Renal cortical epithelial cell (primary cell): ENCODE results near the gene BRK1. TPM values are rescaled to one million over a fixed set of nuclear protein-coding genes. Genes with fewer than 3 reads are reported as not detected.
"Not testable (repeated sequence)": the region's sequence is repeated elsewhere in the genome, so short reads cannot be mapped to it uniquely, and the experiment has no call there.

Experiments
- DNase-seq: peaks from one replicate; pipeline ENCODE4 v3.0.0-alpha.2; 2011; ENCODE audit warnings: low read depth
- total RNA-seq: library from RNA; depleted of rRNA; stranded (reverse); fragments of >200 nt; gene quantifications from 2 replicates; pipeline ENCODE4 v1.2.3, GENCODE V29; 2014

BRK1 gene
- total RNA-seq, 1 donor from 2014 or later = 120 TPM

DNA sequence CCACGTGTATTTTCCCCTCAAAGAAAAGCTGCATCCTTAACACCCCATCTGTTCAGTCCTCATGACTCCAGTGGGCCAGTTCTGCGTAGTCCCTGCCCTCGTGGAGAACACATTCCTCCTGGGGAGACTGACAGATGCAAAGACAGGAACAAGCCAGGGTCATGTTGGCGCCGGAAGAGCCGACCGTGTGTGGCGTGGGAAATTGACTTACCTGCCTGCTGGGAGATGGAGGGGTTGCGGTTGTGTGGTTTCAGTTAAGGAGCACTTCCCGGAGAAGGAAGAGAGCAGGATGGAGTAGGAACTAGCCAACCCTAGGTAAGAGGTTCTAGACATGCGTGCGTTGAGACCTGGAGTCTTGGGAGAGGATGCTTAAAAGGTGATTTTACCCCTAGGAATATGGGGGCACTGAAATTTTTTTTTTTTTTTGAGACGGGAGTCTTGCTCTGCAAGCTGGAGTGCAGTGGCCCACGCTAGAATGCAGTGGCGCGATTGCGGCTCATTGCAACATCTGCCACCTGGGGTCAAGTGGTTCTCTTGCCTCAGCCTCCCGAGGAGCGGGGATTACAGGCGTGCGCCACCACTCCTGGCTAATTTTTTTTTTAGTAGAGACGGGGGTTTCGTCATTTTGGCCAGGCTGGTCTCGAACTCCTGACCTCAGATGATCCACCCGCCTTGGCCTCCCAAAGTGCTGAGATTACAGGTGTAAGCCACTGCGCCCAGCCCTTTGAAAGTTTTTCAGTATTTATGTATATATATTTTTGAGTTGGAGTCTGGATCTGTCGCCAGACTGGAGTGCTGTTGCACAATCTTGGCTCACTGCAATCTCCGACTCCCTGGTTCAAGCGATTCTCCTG lies 27.5 kb downstream of the BRK1 start:
- DNase-seq = no peak

DNA sequence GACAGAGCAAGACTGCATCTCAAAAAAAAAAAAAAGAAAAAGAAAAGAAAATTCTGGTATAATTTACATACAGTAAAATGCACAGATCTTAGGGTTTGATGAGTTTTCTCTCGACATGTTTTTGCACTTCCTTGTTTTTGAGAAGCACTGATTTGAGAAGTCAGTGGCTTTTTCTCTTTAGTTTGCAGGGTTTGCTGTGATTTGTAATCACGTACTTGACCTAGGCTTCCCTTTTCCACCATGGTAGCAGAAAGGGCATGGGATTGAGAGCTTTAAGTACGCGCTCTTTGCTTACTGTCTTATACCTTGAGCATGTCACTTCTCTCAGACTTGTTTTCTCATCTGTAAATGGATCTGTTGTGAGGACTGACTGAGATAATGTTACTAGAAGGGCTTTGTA lies 30.2 kb downstream of the BRK1 start:
- no peak for DNase-seq

DNA sequence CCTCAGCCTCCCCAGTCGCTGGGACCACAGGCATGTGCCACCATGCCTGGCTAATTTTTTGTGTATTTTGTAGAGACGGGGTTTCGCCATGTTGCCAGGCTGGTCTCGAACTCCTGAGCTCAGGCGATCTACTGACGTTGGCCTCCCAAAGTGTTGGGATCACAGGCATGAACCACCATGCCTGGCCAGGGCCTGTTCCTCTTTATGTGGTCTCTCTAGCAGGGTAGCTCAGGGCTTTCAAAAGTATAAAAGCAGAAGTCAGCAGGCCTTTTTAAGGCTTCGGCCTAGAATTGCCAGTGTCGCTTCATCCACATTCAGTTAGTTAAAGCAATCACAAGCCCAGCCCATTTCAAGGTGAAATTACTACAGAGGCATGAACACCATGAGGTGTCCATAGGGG lies 33.8 kb downstream of the BRK1 start:
- DNase-seq = no peak

DNA sequence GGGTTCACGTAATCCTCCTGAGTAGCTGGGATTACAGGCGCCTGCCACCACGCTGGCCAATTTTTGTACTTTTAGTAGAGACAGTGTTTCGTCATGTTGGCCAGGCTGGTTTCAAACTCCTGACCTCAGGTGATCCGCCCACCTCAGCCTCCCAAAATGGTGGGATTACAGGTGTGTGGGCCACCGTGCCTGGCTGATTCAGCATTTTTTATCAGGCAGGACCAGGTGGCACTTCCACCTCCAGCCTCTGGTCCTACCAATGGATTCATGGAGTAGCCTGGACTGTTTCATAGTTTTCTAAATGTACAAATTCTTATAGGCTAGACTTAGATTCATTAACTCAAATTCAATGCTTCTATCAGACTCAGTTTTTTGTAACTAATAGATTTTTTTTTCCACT lies 35.5 kb downstream of the BRK1 start:
- no peak for DNase-seq

- DNase-seq = no peak
These were observed 39.1 kb downstream of the BRK1 start for GRCh38 chr3:10154335-10155122.

GRCh38 chr3:10155123-10155472 lies 39.6 kb downstream of the BRK1 start:
- DNase-seq = no peak

- no peak for DNase-seq
These were observed 40.2 kb downstream of the BRK1 start for GRCh38 chr3:10155658-10156057.

DNA sequence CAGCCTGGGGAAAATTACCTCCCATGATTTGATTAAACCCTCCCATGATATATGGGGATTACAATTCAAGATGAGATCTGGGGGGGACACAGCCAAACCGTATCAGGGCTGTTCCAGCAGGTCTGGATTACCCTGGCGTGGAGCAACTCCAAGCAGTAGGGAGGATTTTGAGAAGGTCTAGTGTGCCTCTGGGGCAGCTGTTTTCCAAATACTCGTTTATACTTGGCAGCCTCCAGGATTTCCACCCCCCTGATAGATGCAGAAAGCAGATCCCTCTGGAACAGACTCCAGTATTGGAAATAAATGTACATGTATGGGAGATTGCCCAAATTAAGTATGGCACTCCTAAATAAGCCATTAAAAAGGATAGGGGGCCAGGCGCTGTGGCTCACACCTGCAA lies 41.6 kb downstream of the BRK1 start:
- no peak for DNase-seq

GRCh38 chr3:10158555-10158954 lies 43.1 kb downstream of the BRK1 start:
- not testable (repeated sequence) for DNase-seq

- peak; percentile 52 for DNase-seq
These were observed 44.9 kb downstream of the BRK1 start for GRCh38 chr3:10160346-10160745.

DNA sequence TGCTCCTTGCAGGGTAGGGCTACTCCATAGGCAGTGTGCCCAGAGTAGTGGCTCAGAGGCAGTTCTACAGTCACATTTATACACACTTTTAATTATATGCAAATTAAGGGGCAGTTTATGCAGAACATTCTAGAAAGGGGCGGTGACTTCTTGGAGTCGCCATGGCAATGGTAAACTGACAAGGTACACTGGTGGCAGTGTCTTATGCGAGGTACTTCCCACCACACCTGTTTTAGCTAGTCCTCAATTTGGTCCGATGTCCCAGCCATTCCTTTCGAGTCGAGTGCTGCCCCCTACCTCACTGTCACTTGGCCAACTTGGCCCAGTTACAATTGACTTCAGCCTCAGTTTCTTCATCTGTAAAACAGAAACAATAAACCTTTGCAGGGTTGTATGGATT lies 45.5 kb downstream of the BRK1 start:
- DNase-seq = no peak

DNA sequence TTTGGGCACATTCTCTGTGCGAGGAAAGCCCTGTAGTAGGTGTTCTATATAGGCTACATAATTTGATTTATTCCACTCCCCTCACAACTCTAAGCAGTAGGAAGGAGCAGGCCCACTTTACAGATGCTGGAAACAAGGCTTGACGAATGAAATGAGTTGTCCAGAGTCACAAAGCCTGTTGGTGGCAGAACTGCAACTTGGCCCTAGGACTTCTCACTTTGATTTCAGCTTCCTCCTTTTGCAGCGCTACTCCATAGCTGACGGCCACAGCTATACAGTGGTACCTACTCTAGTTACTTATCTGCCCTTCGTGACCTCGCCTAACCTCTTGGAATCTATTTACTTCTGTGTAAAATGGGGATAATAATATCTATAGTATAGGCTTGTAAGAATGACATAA lies 46.7 kb downstream of the BRK1 start:
- no peak for DNase-seq

GRCh38 chr3:10164201-10164545 lies 48.7 kb downstream of the BRK1 start:
- not testable (repeated sequence) for DNase-seq

DNA sequence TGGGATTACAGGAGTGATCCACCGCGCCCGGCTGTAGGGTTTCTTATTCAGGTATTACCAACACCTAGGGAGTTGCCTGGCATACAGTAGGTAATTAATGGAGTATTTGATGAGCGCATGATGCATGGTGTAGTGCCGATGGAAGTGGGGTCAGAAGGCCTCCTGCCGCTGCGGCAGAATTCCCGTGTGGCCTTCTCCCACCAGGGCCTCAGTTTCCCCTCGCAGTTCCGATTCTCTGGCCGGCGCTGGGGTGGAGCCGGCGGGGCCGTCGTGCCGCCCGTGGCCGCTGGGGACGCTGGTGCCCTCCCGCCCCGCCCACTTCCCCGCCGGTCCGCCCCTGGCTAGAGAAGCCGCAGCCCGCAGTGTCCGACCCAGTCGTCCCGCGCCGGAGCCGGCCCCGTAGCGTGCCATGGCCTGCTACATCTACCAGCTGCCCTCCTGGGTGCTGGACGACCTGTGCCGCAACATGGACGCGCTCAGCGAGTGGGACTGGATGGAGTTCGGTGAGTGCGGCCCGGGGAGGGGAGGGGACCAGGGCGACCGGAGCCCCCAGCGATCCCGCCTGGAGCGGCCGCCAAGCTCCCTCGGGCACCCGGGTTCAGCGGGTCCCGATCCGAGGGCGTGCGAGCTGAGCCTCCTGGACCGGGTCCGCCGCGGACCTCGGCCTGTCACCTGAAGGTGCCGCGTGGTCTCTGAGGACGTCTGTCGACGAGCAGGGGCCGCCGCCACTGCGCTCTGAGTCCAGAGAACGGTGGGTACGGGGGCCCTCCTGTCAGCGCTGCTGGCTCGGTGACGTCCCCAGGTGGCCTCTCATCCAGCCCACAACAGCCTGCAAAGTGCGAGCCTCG lies 49.3 kb downstream of the BRK1 start, which contains the start of gene IRAK2:
IRAK2 (plus strand) TSS at position 374 of the 848 bp plus-strand sequence; CDS start at position 410, 36 bp downstream.
- DNase-seq = no peak

DNA sequence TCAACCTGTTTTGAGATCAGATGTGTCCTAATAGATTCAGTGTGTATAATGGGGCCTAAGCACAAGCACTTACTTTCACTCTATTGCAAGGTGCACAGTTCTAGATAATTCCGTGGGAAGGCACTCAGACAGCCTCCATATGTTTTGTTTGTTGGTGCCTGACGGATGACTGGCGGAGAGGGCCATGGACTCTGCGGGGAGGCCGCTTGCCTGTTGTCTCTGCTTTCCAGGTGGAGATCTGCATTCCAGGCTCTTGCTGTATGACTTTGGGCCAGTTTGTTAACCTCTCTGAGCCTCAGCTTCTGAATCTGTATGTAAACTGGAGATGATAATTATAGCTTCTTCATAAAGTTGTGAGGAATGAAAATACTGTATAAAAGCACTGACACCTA lies 50.7 kb downstream of the BRK1 start:
- DNase-seq = no peak

- DNase-seq = no peak
These were observed 53.6 kb downstream of the BRK1 start for GRCh38 chr3:10169000-10169496.

- no peak for DNase-seq
These were observed 55.5 kb downstream of the BRK1 start for GRCh38 chr3:10170915-10171478.

DNA sequence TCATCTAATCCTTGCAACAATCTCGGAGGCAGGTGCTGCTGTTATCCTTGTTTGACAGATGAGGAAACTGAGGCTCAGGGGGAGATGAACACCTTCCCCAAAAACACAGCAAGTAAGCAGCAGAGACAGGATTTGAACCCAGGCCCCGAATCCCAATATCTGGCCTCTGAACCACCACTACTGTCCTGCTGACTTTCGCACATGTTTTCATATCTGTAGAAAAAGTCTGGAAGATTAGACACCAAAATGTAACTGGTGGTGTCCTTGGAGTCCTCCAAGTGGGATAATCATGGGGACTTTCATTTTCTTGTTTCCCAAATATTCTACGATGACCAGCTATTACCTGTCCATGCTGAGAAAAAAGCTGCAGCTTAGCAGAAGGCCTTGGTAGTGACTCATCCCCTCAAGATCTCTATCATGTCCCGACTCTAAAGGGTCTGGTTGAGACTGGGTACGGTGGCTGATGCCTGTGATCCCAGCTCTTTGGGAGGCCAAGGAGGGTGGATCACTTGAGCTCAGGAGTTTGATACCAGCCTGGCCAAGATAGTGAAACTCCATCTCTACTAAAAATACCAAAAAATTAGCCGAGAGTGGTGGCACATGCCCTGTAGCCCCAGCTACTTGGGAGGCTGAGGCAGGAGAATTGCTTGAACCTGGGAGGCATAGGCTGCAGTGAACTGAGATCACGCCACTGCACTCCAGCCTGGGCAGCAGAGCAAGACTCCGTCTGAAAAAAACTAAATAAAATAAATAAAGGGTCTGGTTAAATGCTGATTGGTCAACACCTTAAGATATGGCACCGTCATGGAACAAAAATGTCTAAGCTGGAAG lies 57.8 kb downstream of the BRK1 start:
- DNase-seq = peak; percentile 47

- DNase-seq = peak; percentile 99
These were observed 58.5 kb downstream of the BRK1 start for GRCh38 chr3:10173926-10174435.

GRCh38 chr3:10175334-10175733 lies 59.9 kb downstream of the BRK1 start:
- not testable (repeated sequence) for DNase-seq

GRCh38 chr3:10176150-10176549 lies 60.7 kb downstream of the BRK1 start:
- not testable (repeated sequence) for DNase-seq
